HL-60 (cell line): ENCODE data around the gene BMAL1.

Source experiments
- POLR2AphosphoS5 ChIP-seq: IDR thresholded peaks from 2 replicates; pipeline ENCODE4 v1.6.1; 2012; ENCODE audit warnings: low read depth
- REST ChIP-seq: IDR thresholded peaks from 2 replicates; pipeline ENCODE4 v1.6.1; 2012; ENCODE audit warnings: low read depth; ENCODE audit not compliant: insufficient replicate concordance
- TF ChIP-seq, protein P1 (sequence below): IDR thresholded peaks from one replicate; pipeline ENCODE4 v1.5.1; 2011; ENCODE audit warnings: low read length, control low read depth, inconsistent platforms; ENCODE audit not compliant: insufficient read depth

DNA sequence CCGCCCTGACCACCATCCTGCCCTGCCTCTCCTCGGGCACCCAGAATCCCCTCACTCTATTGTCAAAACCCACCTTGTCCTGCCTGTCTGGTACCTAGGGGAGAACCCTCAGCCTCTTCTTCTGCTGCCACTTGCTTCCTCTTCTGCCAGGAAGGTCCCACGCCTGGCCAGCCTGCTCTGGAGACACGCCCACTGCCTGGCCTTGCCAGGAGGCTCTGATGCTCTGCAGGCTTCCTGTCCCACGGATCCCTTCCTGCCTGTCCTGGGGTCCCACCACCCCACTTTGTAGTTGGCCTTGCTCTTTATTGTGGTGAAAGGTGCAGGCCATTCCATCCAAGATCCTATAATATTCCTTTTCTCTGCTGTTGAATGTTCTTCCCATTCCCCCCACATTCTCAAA, 63.4 kb downstream of the BMAL1 start:
- TF ChIP-seq, protein P1, sequence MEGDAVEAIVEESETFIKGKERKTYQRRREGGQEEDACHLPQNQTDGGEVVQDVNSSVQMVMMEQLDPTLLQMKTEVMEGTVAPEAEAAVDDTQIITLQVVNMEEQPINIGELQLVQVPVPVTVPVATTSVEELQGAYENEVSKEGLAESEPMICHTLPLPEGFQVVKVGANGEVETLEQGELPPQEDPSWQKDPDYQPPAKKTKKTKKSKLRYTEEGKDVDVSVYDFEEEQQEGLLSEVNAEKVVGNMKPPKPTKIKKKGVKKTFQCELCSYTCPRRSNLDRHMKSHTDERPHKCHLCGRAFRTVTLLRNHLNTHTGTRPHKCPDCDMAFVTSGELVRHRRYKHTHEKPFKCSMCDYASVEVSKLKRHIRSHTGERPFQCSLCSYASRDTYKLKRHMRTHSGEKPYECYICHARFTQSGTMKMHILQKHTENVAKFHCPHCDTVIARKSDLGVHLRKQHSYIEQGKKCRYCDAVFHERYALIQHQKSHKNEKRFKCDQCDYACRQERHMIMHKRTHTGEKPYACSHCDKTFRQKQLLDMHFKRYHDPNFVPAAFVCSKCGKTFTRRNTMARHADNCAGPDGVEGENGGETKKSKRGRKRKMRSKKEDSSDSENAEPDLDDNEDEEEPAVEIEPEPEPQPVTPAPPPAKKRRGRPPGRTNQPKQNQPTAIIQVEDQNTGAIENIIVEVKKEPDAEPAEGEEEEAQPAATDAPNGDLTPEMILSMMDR, result no peak
- TF ChIP-seq POLR2AphosphoS5 (no peak), REST (no peak)
